Liver (tissue), 9 donors: ENCODE data around the gene ABL1. TPM values are rescaled to one million over a fixed set of nuclear protein-coding genes. Genes with fewer than 3 reads are reported as not detected.

Experiments
- DNase-seq: peaks from one replicate; pipeline ENCODE4 v3.0.0-alpha.2; 2017; ENCODE audit warnings: low spot score
- H3K27ac ChIP-seq, 2 donors: one replicate each; pipeline ENCODE4 v1.7.0; 2013; ENCODE audit warnings: inconsistent platforms in 2 of 2, low read length in 2 of 2, control low read depth in 1 of 2, low read depth in 1 of 2, mild to moderate bottlenecking in 1 of 2
- H3K27me3 ChIP-seq, 4 donors: one replicate each; pipeline versions ENCODE4 v1.6.1 to v1.7.0; 2013; ENCODE audit warnings: low read length in 3 of 4, inconsistent platforms in 1 of 4, mild to moderate bottlenecking in 1 of 4, moderate library complexity in 1 of 4; ENCODE audit not compliant: control insufficient read depth in 4 of 4, insufficient read depth in 4 of 4
- H3K36me3 ChIP-seq, 4 donors: one replicate each; pipeline versions ENCODE4 v1.6.1 to v1.7.0; 2013; ENCODE audit warnings: low read length in 3 of 4, mild to moderate bottlenecking in 3 of 4, low read depth in 1 of 4, moderate library complexity in 1 of 4; ENCODE audit not compliant: control insufficient read depth in 4 of 4, insufficient read depth in 3 of 4
- H3K4me1 ChIP-seq, 4 donors: one replicate each; pipeline versions ENCODE4 v1.6.1 to v1.7.0; 2013; ENCODE audit warnings: low read length in 3 of 4, mild to moderate bottlenecking in 3 of 4, moderate library complexity in 1 of 4; ENCODE audit not compliant: control insufficient read depth in 4 of 4, insufficient read depth in 4 of 4
- H3K4me3 ChIP-seq, 3 donors: one replicate each; pipeline versions ENCODE4 v1.6.1 to v1.7.0; 2013; ENCODE audit warnings: low read length in 3 of 3, control low read depth in 1 of 3, low read depth in 1 of 3, mild to moderate bottlenecking in 1 of 3
- H3K9ac ChIP-seq, 2 donors: one replicate each; pipeline ENCODE4 v1.7.0; 2013; ENCODE audit warnings: low read length in 2 of 2, mild to moderate bottlenecking in 2 of 2, moderate library complexity in 2 of 2, control low read depth in 1 of 2, low read depth in 1 of 2
- H3K9me3 ChIP-seq, 4 donors: one replicate each; pipeline versions ENCODE4 v1.6.1 to v1.7.0; 2013; ENCODE audit warnings: low read length in 3 of 4; ENCODE audit not compliant: control insufficient read depth in 4 of 4
- EGR1 ChIP-seq, 2 donors: IDR thresholded peaks; 2 replicates each; pipeline ENCODE4 v1.6.1; 2016 to 2018; ENCODE audit warnings: antibody characterized with exemption in 2 of 2, low read depth in 2 of 2
- FOXA1 ChIP-seq: IDR thresholded peaks from 2 replicates; pipeline ENCODE4 v1.6.1; 2016; ENCODE audit warnings: antibody characterized with exemption
- FOXA2 ChIP-seq: IDR thresholded peaks from 2 replicates; pipeline ENCODE4 v1.6.1; 2016; ENCODE audit warnings: antibody characterized with exemption
- HNF4A ChIP-seq, 2 donors: conservative IDR thresholded peaks; 2 replicates each; pipeline ENCODE4 v1.6.1; 2016; ENCODE audit warnings: antibody characterized with exemption in 2 of 2, mild to moderate bottlenecking in 2 of 2
- HNF4G ChIP-seq: IDR thresholded peaks from 2 replicates; pipeline ENCODE4 v1.6.1; 2016; ENCODE audit warnings: antibody characterized with exemption
- JUND ChIP-seq, 2 donors: IDR thresholded peaks; 2 replicates each; pipeline ENCODE4 v1.6.1; 2016; ENCODE audit warnings: antibody characterized with exemption in 2 of 2
- NR2F2 ChIP-seq: IDR thresholded peaks from 2 replicates; pipeline ENCODE4 v1.6.1; 2016; ENCODE audit warnings: antibody characterized with exemption
- RAD21 ChIP-seq, 2 donors: IDR thresholded peaks; 2 replicates each; pipeline ENCODE4 v1.6.1; 2016; ENCODE audit warnings: antibody characterized with exemption in 2 of 2, mild to moderate bottlenecking in 2 of 2
- RXRA ChIP-seq, 2 donors: IDR thresholded peaks; 2 replicates each; pipeline ENCODE4 v1.6.1; 2017 to 2018; ENCODE audit warnings: antibody characterized with exemption in 2 of 2, mild to moderate bottlenecking in 1 of 2
- SP1 ChIP-seq: IDR thresholded peaks from 2 replicates; pipeline ENCODE4 v1.6.1; 2018; ENCODE audit warnings: antibody characterized with exemption, mild to moderate bottlenecking
- TAF1 ChIP-seq: conservative IDR thresholded peaks from 2 replicates; pipeline ENCODE4 v1.6.1; 2016; ENCODE audit warnings: antibody characterized with exemption, mild to moderate bottlenecking
- YY1 ChIP-seq: IDR thresholded peaks from 2 replicates; pipeline ENCODE4 v1.6.1; 2016; ENCODE audit warnings: antibody characterized with exemption, mild to moderate bottlenecking
- WGBS: extraction: QIAGEN DNeasy Blood & Tissue Kit; methylation state at CpG from one replicate; pipeline ENCODE4 v1.1.7; 2013; 5-methylcytosine and 5-hydroxymethylcytosine counted together
- polyA plus RNA-seq, 2 donors: library from polyadenylated mRNA; stranded (reverse) in 1 of 2; unstranded in 1 of 2; fragments of 200-250 nt in 1 of 2; fragments of >200 nt in 1 of 2; fragmentation: Nextera tagmentation in 1 of 2; extraction: Ambion mirVana in 1 of 2; gene quantifications; one replicate each; pipeline versions ENCODE4 v1.2.1 to v1.2.3, GENCODE V29; 2013 to 2015
- total RNA-seq, 2 donors: library from RNA; depleted of rRNA; stranded (reverse); fragments of >200 nt; gene quantifications; one replicate each; pipeline ENCODE4 v1.2.3, GENCODE V29; 2014
- TF ChIP-seq, protein P1 (sequence below): fragments of 150-350 bp; IDR thresholded peaks from 2 replicates; pipeline ENCODE4 v1.5.1; 2017; ENCODE audit warnings: improper control_type of control experiment, low read depth, low read length; ENCODE audit not compliant: missing input control
- TF ChIP-seq, protein P2 (sequence below): IDR thresholded peaks from 2 replicates; pipeline ENCODE4 v1.6.1; 2016; ENCODE audit warnings: antibody characterized with exemption
- TF ChIP-seq, protein P3 (sequence below): IDR thresholded peaks from 2 replicates; pipeline ENCODE4 v1.6.1; 2016; ENCODE audit warnings: antibody characterized with exemption
- TF ChIP-seq, protein P4 (sequence below): IDR thresholded peaks from 2 replicates; pipeline ENCODE4 v1.6.1; 2016; ENCODE audit warnings: antibody characterized with exemption, mild to moderate bottlenecking
- donor health status: healthy.
- donor health status: healthy.
- donor health status: healthy.
- donor health status: healthy.
- donor health status: healthy.

ABL1 gene
- total and polyA plus RNA-seq, 4 donors = 4.2 to 14.2 (median 10.9) TPM

DNA sequence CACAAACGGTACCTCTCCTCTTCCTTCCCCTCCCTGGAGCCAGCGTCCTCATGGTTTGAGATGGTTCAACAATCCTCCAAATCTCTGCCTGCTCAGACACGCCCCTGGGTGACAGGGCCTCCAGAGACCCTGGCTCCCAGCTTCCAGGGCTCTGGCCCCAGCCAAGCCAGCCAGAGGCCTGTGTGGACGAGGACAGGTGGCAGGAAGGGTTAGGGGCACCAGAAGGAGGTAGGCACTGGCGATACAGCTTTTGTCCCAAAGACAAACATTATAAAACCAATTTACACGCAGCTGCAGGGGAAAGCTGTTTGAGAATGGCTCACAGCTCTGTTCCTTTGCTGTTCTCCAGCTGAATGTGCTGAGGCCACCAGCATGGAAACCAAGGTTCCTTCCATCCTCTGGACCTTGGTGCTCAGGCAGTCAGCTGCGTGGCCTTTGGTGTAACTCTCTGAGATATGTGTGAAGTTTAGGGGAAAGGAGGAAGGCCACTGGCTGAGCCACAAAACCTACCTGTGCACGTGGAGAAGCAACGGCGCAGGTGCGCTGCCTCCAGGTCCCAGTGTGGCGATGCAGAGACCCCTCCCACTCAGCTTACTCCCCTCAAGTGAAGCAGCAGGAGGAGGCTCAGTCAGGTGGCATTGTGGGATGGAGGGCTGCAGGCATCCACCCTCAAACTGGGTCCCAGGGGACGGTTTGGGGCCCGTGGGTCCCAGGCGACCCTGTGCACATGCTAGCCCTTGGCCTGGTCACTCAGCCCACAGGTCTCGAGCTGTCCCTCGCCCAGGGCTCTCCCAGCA, 65.8 kb downstream of the ABL1 start:
- Histone ChIP-seq H3K4me3 (no peak overlapping the region), H3K9ac (no peak overlapping the region), H3K27me3 (peaks cover 0 to 5% (median 0%) of the 10 kb centered on the region in 4 donors), H3K27ac (no peak overlapping the region), H3K4me1 (no peaks in the 10 kb centered on the region), H3K36me3 (no peaks in the 10 kb centered on the region), H3K9me3 (no peaks in the 10 kb centered on the region)
- TF ChIP-seq SP1 (no peak), FOXA2 (no peak)
- no peak for DNase-seq
- WGBS = 68% methylated on average over 17 of the region's 17 CpGs

DNA sequence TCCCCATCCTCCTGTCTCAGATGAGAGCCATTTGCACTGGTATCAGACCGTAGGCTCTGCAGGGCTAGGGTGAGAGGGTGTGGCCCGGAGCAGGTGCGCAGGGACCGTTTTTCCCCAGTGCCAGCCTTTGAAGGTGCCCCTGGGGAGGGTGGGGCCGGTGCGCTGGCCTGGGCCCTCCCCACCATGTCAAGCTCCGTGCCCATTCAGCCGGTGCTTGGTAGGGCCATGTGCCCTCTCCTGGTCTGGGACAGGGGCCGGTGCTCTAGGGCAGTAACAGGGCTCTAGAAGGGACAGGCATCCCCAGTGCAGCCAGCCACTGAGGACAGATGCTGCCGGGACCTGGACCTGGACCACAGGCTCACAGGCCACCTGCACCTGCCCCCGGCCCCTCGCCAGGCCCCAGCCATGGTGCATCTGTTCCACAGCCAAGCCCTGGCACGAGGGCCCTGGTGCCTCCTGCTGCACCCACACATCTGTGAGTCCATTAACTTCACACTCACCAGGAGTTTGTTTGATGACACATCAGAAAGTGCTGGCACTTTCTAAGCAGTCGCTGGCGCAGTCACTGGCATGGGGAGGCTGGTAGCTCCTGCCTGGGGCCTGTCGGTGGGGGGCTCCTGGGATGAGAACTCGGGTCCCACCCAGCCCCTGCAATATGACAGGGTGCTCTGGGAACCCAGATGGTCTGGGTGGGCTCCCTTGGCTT, 66.6 kb downstream of the ABL1 start:
- Histone ChIP-seq H3K9me3 (no peaks in the 10 kb centered on the region), H3K9ac (no peak overlapping the region), H3K4me1 (no peaks in the 10 kb centered on the region), H3K36me3 (no peaks in the 10 kb centered on the region), H3K4me3 (no peak overlapping the region), H3K27ac (no peak overlapping the region), H3K27me3 (peaks cover 0 to 8% (median 0%) of the 10 kb centered on the region in 4 donors)
- 80% methylated on average over 17 of the region's 17 CpGs for WGBS
- TF ChIP-seq, protein P1, sequence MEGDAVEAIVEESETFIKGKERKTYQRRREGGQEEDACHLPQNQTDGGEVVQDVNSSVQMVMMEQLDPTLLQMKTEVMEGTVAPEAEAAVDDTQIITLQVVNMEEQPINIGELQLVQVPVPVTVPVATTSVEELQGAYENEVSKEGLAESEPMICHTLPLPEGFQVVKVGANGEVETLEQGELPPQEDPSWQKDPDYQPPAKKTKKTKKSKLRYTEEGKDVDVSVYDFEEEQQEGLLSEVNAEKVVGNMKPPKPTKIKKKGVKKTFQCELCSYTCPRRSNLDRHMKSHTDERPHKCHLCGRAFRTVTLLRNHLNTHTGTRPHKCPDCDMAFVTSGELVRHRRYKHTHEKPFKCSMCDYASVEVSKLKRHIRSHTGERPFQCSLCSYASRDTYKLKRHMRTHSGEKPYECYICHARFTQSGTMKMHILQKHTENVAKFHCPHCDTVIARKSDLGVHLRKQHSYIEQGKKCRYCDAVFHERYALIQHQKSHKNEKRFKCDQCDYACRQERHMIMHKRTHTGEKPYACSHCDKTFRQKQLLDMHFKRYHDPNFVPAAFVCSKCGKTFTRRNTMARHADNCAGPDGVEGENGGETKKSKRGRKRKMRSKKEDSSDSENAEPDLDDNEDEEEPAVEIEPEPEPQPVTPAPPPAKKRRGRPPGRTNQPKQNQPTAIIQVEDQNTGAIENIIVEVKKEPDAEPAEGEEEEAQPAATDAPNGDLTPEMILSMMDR = no peak
- TF ChIP-seq EGR1 (IDR thresholded peaks at IDR 0.05; ENCODE audit: low read depth in 2 of 2) (no peak), RXRA (IDR thresholded peaks at IDR 0.05) (no peak), NR2F2 (no peak), SP1 (no peak), YY1 (no peak), HNF4A (conservative IDR thresholded peaks at IDR 0.05) (no peak), RAD21 (IDR thresholded peaks at IDR 0.05) (no peak), FOXA2 (no peak), HNF4G (no peak)
- TF ChIP-seq, protein P2, sequence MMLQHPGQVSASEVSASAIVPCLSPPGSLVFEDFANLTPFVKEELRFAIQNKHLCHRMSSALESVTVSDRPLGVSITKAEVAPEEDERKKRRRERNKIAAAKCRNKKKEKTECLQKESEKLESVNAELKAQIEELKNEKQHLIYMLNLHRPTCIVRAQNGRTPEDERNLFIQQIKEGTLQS = no peak
- DNase-seq = no peak

DNA sequence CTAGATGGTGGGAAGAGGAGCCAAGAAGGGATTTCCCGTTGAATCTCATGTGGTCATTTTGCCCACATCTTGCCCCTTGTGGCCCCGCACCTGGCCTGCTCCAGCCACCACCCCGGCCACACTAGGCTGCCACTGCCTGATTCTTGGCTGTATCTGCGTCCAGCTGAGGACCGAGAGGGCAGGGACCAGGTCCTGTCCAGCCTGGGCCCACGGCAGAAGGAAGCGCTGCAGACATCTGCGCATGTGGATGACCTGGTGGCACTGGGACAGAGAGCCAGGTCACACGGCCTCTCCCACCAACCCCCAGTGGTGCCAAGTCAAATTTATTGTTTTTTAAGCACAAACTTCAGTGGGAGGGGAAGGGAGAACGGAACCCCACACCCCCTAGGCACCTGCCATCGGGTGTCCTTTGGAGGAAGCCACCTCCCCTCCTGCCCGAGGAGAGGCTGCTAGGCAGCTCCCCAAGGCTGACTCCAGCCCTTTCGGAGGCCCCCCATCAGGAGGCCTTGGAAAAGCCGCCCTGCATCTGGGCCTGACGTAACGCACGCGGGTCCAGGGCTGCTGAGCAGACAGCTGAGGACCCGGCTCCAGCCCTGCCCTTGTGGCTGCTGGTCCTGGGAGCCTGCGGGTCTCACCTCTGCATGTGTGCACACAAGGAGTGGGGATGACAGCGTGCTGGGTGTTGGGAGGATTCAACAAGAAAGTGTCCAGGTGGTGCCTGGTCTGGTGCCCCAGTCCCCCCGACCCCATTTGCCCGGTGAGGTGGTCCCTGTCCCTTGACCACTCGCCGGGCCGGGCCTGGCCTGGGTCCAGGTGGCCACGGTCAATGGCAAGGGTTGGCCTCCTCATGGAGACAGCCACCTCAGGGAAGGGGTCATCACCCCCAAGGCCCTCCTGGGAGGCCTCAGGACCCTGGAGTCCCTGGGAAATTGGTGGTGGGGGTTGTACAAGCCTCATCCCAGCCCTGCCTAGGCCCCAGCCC, 67.4 kb downstream of the ABL1 start:
- no peak overlapping the region for H3K27ac ChIP-seq
- 84% methylated on average over 27 of the region's 27 CpGs for WGBS
- DNase-seq = no peak
- no peaks in the 10 kb centered on the region for H3K4me1 ChIP-seq
- no peak overlapping the region for H3K9ac ChIP-seq
- no peaks in the 10 kb centered on the region for H3K9me3 ChIP-seq
- no peak overlapping the region for H3K4me3 ChIP-seq
- no peaks in the 10 kb centered on the region for H3K36me3 ChIP-seq
- H3K27me3 ChIP-seq = peaks cover 0 to 8% (median 0%) of the 10 kb centered on the region in 4 donors
- TF ChIP-seq, protein P2 = no peak
- TF ChIP-seq, protein P3, sequence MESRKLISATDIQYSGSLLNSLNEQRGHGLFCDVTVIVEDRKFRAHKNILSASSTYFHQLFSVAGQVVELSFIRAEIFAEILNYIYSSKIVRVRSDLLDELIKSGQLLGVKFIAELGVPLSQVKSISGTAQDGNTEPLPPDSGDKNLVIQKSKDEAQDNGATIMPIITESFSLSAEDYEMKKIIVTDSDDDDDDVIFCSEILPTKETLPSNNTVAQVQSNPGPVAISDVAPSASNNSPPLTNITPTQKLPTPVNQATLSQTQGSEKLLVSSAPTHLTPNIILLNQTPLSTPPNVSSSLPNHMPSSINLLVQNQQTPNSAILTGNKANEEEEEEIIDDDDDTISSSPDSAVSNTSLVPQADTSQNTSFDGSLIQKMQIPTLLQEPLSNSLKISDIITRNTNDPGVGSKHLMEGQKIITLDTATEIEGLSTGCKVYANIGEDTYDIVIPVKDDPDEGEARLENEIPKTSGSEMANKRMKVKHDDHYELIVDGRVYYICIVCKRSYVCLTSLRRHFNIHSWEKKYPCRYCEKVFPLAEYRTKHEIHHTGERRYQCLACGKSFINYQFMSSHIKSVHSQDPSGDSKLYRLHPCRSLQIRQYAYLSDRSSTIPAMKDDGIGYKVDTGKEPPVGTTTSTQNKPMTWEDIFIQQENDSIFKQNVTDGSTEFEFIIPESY = no peak
- TF ChIP-seq EGR1 (IDR thresholded peaks at IDR 0.05; ENCODE audit: low read depth in 2 of 2) (no peak), TAF1 (no peak), JUND (IDR thresholded peaks at IDR 0.05) (no peak), FOXA1 (no peak), YY1 (no peak), RAD21 (IDR thresholded peaks at IDR 0.05) (no peak), FOXA2 (no peak)
- TF ChIP-seq, protein P4, sequence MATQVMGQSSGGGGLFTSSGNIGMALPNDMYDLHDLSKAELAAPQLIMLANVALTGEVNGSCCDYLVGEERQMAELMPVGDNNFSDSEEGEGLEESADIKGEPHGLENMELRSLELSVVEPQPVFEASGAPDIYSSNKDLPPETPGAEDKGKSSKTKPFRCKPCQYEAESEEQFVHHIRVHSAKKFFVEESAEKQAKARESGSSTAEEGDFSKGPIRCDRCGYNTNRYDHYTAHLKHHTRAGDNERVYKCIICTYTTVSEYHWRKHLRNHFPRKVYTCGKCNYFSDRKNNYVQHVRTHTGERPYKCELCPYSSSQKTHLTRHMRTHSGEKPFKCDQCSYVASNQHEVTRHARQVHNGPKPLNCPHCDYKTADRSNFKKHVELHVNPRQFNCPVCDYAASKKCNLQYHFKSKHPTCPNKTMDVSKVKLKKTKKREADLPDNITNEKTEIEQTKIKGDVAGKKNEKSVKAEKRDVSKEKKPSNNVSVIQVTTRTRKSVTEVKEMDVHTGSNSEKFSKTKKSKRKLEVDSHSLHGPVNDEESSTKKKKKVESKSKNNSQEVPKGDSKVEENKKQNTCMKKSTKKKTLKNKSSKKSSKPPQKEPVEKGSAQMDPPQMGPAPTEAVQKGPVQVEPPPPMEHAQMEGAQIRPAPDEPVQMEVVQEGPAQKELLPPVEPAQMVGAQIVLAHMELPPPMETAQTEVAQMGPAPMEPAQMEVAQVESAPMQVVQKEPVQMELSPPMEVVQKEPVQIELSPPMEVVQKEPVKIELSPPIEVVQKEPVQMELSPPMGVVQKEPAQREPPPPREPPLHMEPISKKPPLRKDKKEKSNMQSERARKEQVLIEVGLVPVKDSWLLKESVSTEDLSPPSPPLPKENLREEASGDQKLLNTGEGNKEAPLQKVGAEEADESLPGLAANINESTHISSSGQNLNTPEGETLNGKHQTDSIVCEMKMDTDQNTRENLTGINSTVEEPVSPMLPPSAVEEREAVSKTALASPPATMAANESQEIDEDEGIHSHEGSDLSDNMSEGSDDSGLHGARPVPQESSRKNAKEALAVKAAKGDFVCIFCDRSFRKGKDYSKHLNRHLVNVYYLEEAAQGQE = no peak
